HG03432 (cell line): ENCODE measurements around the gene SP7.

Experiments
- ATAC-seq: cut with Tn5 transposase; IDR thresholded peaks from one replicate; pipeline ENCODE4 v1.9.1; 2021; ENCODE audit warnings: mild to moderate bottlenecking, moderate library complexity; ENCODE audit not compliant: unreplicated experiment

Gene SP7

DNA sequence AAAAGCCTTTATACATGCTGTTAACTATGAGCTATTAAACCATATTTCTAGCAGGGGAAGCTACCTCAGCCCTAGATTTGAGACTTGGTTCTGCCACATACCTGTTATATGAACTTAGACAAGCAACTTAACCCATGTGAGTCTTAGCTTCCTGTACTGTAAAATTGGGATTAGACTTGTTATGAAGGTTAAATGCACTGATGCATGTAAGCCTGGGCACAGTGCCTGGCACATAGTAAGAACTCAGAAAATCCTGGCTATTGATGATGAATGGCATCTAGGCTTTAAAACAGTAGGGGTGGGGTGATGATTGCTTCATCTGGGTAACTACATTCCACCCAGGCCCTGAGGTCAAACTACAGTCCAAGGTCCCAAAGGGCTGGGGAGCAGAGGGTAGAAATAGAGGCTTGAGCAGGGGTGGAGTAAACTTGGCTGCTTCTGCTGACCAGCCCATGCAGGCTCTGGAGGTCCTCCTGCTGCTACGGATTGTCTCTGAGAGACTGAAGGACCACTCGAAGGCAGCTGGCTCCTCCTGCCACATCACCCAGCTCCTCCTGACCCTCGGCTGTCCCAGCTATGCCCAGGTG lies 56.8 kb downstream of the SP7 start:
- no peak for ATAC-seq

DNA sequence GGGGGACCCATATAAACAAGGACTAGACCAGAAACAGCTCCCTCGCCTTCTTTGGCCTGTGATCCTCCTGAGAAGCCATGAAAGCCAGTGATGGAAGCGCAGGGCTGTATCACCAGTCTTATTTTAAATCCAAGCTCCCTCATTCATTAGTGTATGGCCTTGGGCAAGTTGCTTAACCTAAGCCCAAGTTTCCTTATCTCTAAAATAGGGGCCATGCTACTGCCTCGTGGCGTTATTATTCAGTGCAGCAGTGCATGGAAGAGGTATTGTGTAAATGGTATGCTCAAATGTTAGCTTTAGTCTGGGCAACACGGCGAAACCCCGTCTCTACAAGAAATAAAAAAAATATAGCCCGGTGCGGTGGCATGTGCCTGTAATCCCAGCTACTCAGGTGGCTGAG lies 58.2 kb downstream of the SP7 start:
- ATAC-seq: no peak
